ENCODE measurements around the gene PRND.
A peak's percentile ranks its signal among the peaks of the same experiment; 100 is the strongest.
"Not testable (repeated sequence)": the region's sequence is repeated elsewhere in the genome, so short reads cannot be mapped to it uniquely, and the experiment has no call there.

PRND gene

GRCh38 chr20:4709261-4710105, 12.2 kb upstream of the PRND start:
- no peak for DNase-seq

- DNase-seq = no peak
These were observed 11.6 kb upstream of the PRND start for GRCh38 chr20:4710106-4710475.

GRCh38 chr20:4711511-4711910, 10.2 kb upstream of the PRND start:
- DNase-seq = no peak

GRCh38 chr20:4713401-4713800, 8.3 kb upstream of the PRND start:
- DNase-seq = no peak

- no peak for DNase-seq
These were observed 6.9 kb upstream of the PRND start for GRCh38 chr20:4714818-4715217.

- DNase-seq = no peak
These were observed 3.7 kb upstream of the PRND start for GRCh38 chr20:4717816-4718570.

GRCh38 chr20:4719190-4719589, 2.5 kb upstream of the PRND start:
- DNase-seq = no peak

- DNase-seq = peak; percentile 76 to 87
These were observed 1.4 kb upstream of the PRND start for GRCh38 chr20:4720041-4720976.

- no peak for DNase-seq
These were observed 746 bp upstream of the PRND start for GRCh38 chr20:4720977-4721349.

- DNase-seq = no peak
These were observed 862 bp downstream of the PRND start for GRCh38 chr20:4722571-4722970.

GRCh38 chr20:4722993-4723392, 1.3 kb downstream of the PRND start:
- no peak for DNase-seq

- not testable (repeated sequence) for DNase-seq
These were observed 1.8 kb downstream of the PRND start for GRCh38 chr20:4723553-4723952.

- peak in 1 of 2 donors; percentile 11 for DNase-seq
These were observed 3.0 kb downstream of the PRND start for GRCh38 chr20:4724459-4725262.

GRCh38 chr20:4725263-4725550, 3.5 kb downstream of the PRND start:
- no peak for DNase-seq

- peak in 1 of 2 donors; percentile 18 for DNase-seq
These were observed 5.1 kb downstream of the PRND start for GRCh38 chr20:4726710-4727397.

- no peak for DNase-seq
These were observed 6.5 kb downstream of the PRND start for GRCh38 chr20:4728120-4728760.

- no peak for DNase-seq
These were observed 7.6 kb downstream of the PRND start for GRCh38 chr20:4729265-4729664.

- no peak for DNase-seq
These were observed 9.1 kb downstream of the PRND start for GRCh38 chr20:4730780-4731179.

- DNase-seq = no peak
These were observed 15.2 kb downstream of the PRND start for GRCh38 chr20:4736875-4737274.

GRCh38 chr20:4737857-4738627, 16.3 kb downstream of the PRND start:
- no peak for DNase-seq
